H1 (cell line): Measurements from ENCODE around the gene TBC1D23. TPM values are rescaled to one million over a fixed set of nuclear protein-coding genes. Genes with fewer than 3 reads are reported as not detected.

Source experiments
- CTCF ChIA-PET: fragments of 300-600 bp; sonication (Branson Sonifier 250); formaldehyde crosslinking; loops from one replicate; lab custom pipeline; 2021; ENCODE audit not compliant: partially characterized antibody; lab: Charles Lee
- POLR2A ChIA-PET: fragments of 300-600 bp; sonication (Branson Sonifier 250); formaldehyde crosslinking; loops from one replicate; lab custom pipeline; 2021; ENCODE audit warnings: inconsistent platforms; ENCODE audit not compliant: partially characterized antibody; lab: Charles Lee
- DNase-seq, 2 experiments: peaks; one replicate each; pipeline versions ENCODE4 v3.0.0 to v3.0.0-alpha.2; 2010 to 2022; ENCODE audit warnings: low spot score in 2 of 2, low read depth in 1 of 2, mixed read lengths in 1 of 2
- FAIRE-seq: peaks from 2 replicates; lab custom pipeline; 2011; peaks lifted over from hg19 to GRCh38; lab: Jason Lieb, UNC
- H2AFZ ChIP-seq: 2 replicates; pipeline ENCODE4 v1.8.1; 2012; ENCODE audit warnings: low read length, inconsistent platforms
- H2AK5ac ChIP-seq: 2 replicates; pipeline ENCODE4 v1.6.1; 2013; ENCODE audit warnings: low read depth, low read length
- H2BK120ac ChIP-seq: replicated peaks from 2 replicates; pipeline ENCODE3; 2013; ENCODE audit warnings: low read depth, low read length, inconsistent platforms
- H2BK12ac ChIP-seq: 2 replicates; pipeline ENCODE4 v1.6.1; 2013; ENCODE audit warnings: low read depth, low read length
- H2BK15ac ChIP-seq: 2 replicates; pipeline ENCODE4 v1.6.1; 2013; ENCODE audit warnings: low read length
- H2BK20ac ChIP-seq: 2 replicates; pipeline ENCODE4 v1.6.1; 2013; ENCODE audit warnings: low read length
- H2BK5ac ChIP-seq: 2 replicates; pipeline ENCODE4 v1.6.1; 2013; ENCODE audit warnings: low read depth, low read length
- H3K14ac ChIP-seq: 2 replicates; pipeline ENCODE4 v1.6.1; 2013; ENCODE audit warnings: inconsistent platforms; ENCODE audit not compliant: insufficient read length
- H3K18ac ChIP-seq: 2 replicates; pipeline ENCODE4 v1.6.1; 2013; ENCODE audit warnings: low read length; ENCODE audit errors: extremely low read depth
- H3K23ac ChIP-seq: 2 replicates; pipeline ENCODE4 v1.6.1; 2013; ENCODE audit warnings: inconsistent platforms; ENCODE audit not compliant: insufficient read length
- H3K23me2 ChIP-seq: 2 replicates; pipeline ENCODE4 v1.6.1; 2013; ENCODE audit warnings: low read depth, low read length
- H3K27ac ChIP-seq: 2 replicates; pipeline ENCODE4 v1.6.1; 2011; ENCODE audit warnings: low read depth, low read length, inconsistent platforms
- H3K27me3 ChIP-seq, 4 experiments: replicated peaks in 1 of 4; 1 replicate in 1 of 4; 2 replicates in 3 of 4; pipeline versions ENCODE4 v1.6.1 to v1.8.1; 2011 to 2013; ENCODE audit warnings: low read length in 3 of 4, mild to moderate bottlenecking in 3 of 4, inconsistent platforms in 2 of 4, mixed read lengths in 2 of 4, moderate library complexity in 1 of 4; ENCODE audit not compliant: control insufficient read depth in 3 of 4, insufficient read depth in 3 of 4; ENCODE audit errors: extremely low read depth in 1 of 4
- H3K36me3 ChIP-seq, 4 experiments: 2 replicates each; pipeline versions ENCODE4 v1.6.1 to v1.8.1; 2011 to 2013; ENCODE audit warnings: mild to moderate bottlenecking in 4 of 4, low read length in 3 of 4, moderate library complexity in 2 of 4, control low read depth in 1 of 4, inconsistent platforms in 1 of 4; ENCODE audit not compliant: insufficient read depth in 4 of 4, control insufficient read depth in 2 of 4
- H3K4ac ChIP-seq: replicated peaks from 2 replicates; pipeline ENCODE3; 2013; ENCODE audit warnings: low read length, low read depth, mixed read lengths, inconsistent platforms; ENCODE audit not compliant: insufficient read length
- H3K4me1 ChIP-seq, 4 experiments: replicated peaks in 1 of 4; 1 replicate in 1 of 4; 2 replicates in 3 of 4; pipeline versions ENCODE4 v1.6.1 to v1.8.1; 2011 to 2013; ENCODE audit warnings: low read length in 3 of 4, inconsistent platforms in 2 of 4, mixed read lengths in 1 of 4; ENCODE audit not compliant: insufficient read depth in 4 of 4, control insufficient read depth in 3 of 4
- H3K4me2 ChIP-seq, 2 experiments: 2 replicates each; pipeline versions ENCODE4 v1.6.1 to v1.8.1; 2011 to 2013; ENCODE audit warnings: low read depth in 2 of 2, low read length in 2 of 2, control low read depth in 1 of 2, inconsistent platforms in 1 of 2, mild to moderate bottlenecking in 1 of 2; ENCODE audit not compliant: insufficient read depth in 1 of 2
- H3K4me3 ChIP-seq, 4 experiments: fragments of 200-600, 300-600 bp in 1 of 4; sonication (generic), shearing (Covaris generic), sonication (Bioruptor Twin) in 1 of 4; 2 replicates each; pipeline versions ENCODE4 v1.5.1 to v1.8.1; 2011 to 2016; ENCODE audit warnings: low read length in 4 of 4, low read depth in 3 of 4, control low read depth in 2 of 4, inconsistent platforms in 2 of 4, mild to moderate bottlenecking in 2 of 4, mixed read lengths in 1 of 4, moderate library complexity in 1 of 4; ENCODE audit not compliant: insufficient read depth in 2 of 4; ENCODE audit errors: extremely low read depth in 1 of 4
- H3K56ac ChIP-seq: replicated peaks from 2 replicates; pipeline ENCODE3; 2013; ENCODE audit warnings: low read depth, mild to moderate bottlenecking, mixed read lengths, low read length, inconsistent platforms; ENCODE audit not compliant: insufficient read length
- H3K79me1 ChIP-seq: 2 replicates; pipeline ENCODE4 v1.6.1; 2013; ENCODE audit warnings: low read depth, low read length, control low read depth
- H3K79me2 ChIP-seq, 2 experiments: 2 replicates each; pipeline versions ENCODE4 v1.6.1 to v1.8.1; 2012 to 2013; ENCODE audit warnings: low read length in 2 of 2, mild to moderate bottlenecking in 2 of 2, inconsistent platforms in 1 of 2; ENCODE audit not compliant: insufficient read depth in 2 of 2, control insufficient read depth in 1 of 2
- H3K9ac ChIP-seq, 4 experiments: replicated peaks in 1 of 4; 1 replicate in 1 of 4; 2 replicates in 3 of 4; pipeline versions ENCODE4 v1.6.1 to v1.8.1; 2011 to 2013; ENCODE audit warnings: low read depth in 3 of 4, low read length in 3 of 4, control low read depth in 2 of 4, mild to moderate bottlenecking in 2 of 4, moderate library complexity in 2 of 4, inconsistent platforms in 1 of 4; ENCODE audit errors: extremely low read depth in 1 of 4
- H3K9me3 ChIP-seq, 2 experiments: 2 replicates each; pipeline versions ENCODE4 v1.6.1 to v1.8.1; 2012 to 2013; ENCODE audit warnings: mild to moderate bottlenecking in 2 of 2, moderate library complexity in 2 of 2, control low read depth in 1 of 2, inconsistent platforms in 1 of 2, low read depth in 1 of 2, low read length in 1 of 2, mixed read lengths in 1 of 2; ENCODE audit not compliant: insufficient read depth in 2 of 2
- H4K20me1 ChIP-seq, 2 experiments: replicated peaks in 1 of 2; 2 replicates each; pipeline versions ENCODE3 to v1.8.1; 2011 to 2013; ENCODE audit warnings: inconsistent platforms in 2 of 2, low read length in 2 of 2, mild to moderate bottlenecking in 1 of 2; ENCODE audit not compliant: insufficient read depth in 2 of 2, control insufficient read depth in 1 of 2
- H4K5ac ChIP-seq: 2 replicates; pipeline ENCODE4 v1.6.1; 2013; ENCODE audit warnings: low read length, low read depth, mixed read lengths, inconsistent platforms; ENCODE audit not compliant: insufficient read length
- H4K8ac ChIP-seq: 2 replicates; pipeline ENCODE4 v1.8.0; 2013; ENCODE audit warnings: mild to moderate bottlenecking, moderate library complexity, low read length, inconsistent platforms; ENCODE audit not compliant: insufficient read depth; ENCODE audit errors: extremely low read depth
- H4K91ac ChIP-seq: replicated peaks from 2 replicates; pipeline ENCODE3; 2013; ENCODE audit warnings: low read length, mixed read lengths, inconsistent platforms; ENCODE audit not compliant: insufficient read length
- RXRA ChIP-seq: IDR thresholded peaks from 2 replicates; pipeline ENCODE4 v1.6.1; 2011; ENCODE audit warnings: low read depth, mild to moderate bottlenecking, low read length, moderate library complexity; ENCODE audit not compliant: insufficient read depth
- SUZ12 ChIP-seq: fragments of 200-600 bp; sonication (generic); IDR thresholded peaks from 2 replicates; pipeline ENCODE4 v1.6.1; 2012; ENCODE audit warnings: mild to moderate bottlenecking, inconsistent platforms, low read length, moderate library complexity, mixed read lengths
- YY1 ChIP-seq: IDR thresholded peaks from 2 replicates; pipeline ENCODE4 v1.6.1; 2011; ENCODE audit warnings: low read depth, mild to moderate bottlenecking, low read length
- WGBS, 2 experiments: shearing (Covaris generic) in 1 of 2; methylation state at CpG; one replicate each; pipeline versions ENCODE4 v1.1.6 to v1.1.7; 2013 to 2015; ENCODE audit warnings: low lambda C conversion rate in 2 of 2, mixed read lengths in 2 of 2, inconsistent platforms in 1 of 2, low coverage in 1 of 2, missing lambda C conversion rate in 1 of 2; ENCODE audit not compliant: insufficient replicate concordance in 2 of 2, insufficient coverage in 1 of 2, insufficient read length in 1 of 2; ENCODE audit errors: extremely low coverage in 1 of 2, missing lambda C conversion rate in 1 of 2; 5-methylcytosine and 5-hydroxymethylcytosine counted together
- polyA plus RNA-seq, 7 experiments: library from polyadenylated mRNA; depleted of rRNA in 3 of 7; stranded (reverse) in 5 of 7; unstranded in 2 of 7; fragments of >200 nt in 5 of 7; fragments of 200-250 nt in 2 of 7; gene quantifications; 1 replicate in 5 of 7; 2 replicates in 1 of 7; 4 replicates in 1 of 7; pipeline versions ENCODE4 v1.2.1 to v1.2.3, GENCODE V29; 2011 to 2013; ENCODE audit warnings: missing spikeins in 2 of 7, mixed read lengths in 2 of 7
- total RNA-seq: library from RNA; stranded (reverse); fragmentation: NEBNext Ultra II Directional; extraction: Animal tissue kit (Norgen Biotek cat#: 25700); gene quantifications from 2 replicates; pipeline ENCODE4 v1.2.1, GENCODE V29; 2021

Gene TBC1D23
- total and polyA plus RNA-seq, 2 of the 8 experiments (the other 6 are each of a cell fraction or from before 2014, with no cell fraction given), result 6.4 to 29.3 TPM

DNA sequence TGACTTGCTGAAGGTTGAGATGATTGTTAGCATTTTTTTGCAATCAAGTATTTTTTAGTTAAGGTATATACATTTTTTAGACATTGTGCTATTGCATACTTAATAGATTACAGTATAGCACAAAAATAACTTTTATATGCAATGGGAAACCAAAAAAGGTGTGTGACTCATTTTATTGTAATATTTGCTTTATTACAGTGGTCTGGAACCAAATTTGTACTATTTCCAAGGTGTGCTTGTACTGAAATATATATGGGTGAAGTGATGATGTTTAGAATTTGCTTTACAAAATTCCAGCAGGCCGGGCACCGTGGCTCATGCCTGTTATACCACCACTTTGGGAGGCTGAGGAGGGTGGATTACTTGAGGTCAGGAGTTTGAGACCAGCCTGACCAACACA lies 29.1 kb upstream of the TBC1D23 start:
- no peaks in the 10 kb centered on the region for H4K20me1 ChIP-seq
- no peak overlapping the region for H3K9ac ChIP-seq
- H3K4ac ChIP-seq, result no peak overlapping the region
- no peaks in the 10 kb centered on the region for H3K4me1 ChIP-seq
- H3K27me3 ChIP-seq, result no peaks in the 10 kb centered on the region
- WGBS, 2 experiments, result 89% methylated on average over 2 of the region's 2 CpGs; no CpG with 5 or more reads in 1 of the 2 experiments
- no peak overlapping the region for H3K18ac ChIP-seq
- H2BK15ac ChIP-seq, result no peak overlapping the region
- no peak overlapping the region for H4K5ac ChIP-seq
- no peaks in the 10 kb centered on the region for H3K79me1 ChIP-seq
- H2BK20ac ChIP-seq, result no peak overlapping the region
- no peak for DNase-seq
- no peak overlapping the region for H2BK12ac ChIP-seq
- no peak overlapping the region for H4K8ac ChIP-seq
- no peak overlapping the region for H3K23ac ChIP-seq
- H3K79me2 ChIP-seq, result no peaks in the 10 kb centered on the region
- TF ChIP-seq YY1 (no peak), RXRA (no peak), SUZ12 (no peak)
- H3K56ac ChIP-seq, result no peak overlapping the region
- no peaks in the 10 kb centered on the region for H3K36me3 ChIP-seq
- H2AFZ ChIP-seq, result no peak overlapping the region
- ChIA-PET CTCF (no interaction called here), POLR2A (no interaction called here)
- H3K4me3 ChIP-seq, result no peak overlapping the region
- H3K27ac ChIP-seq, result no peak overlapping the region
- no peak overlapping the region for H2BK5ac ChIP-seq
- FAIRE-seq, result no peak
- H3K4me2 ChIP-seq, result no peak overlapping the region
- no peak overlapping the region for H2AK5ac ChIP-seq
- H2BK120ac ChIP-seq, result no peak overlapping the region
- no peaks in the 10 kb centered on the region for H3K9me3 ChIP-seq
- H3K14ac ChIP-seq, result no peak overlapping the region
- H3K23me2 ChIP-seq, result no peaks in the 10 kb centered on the region
- H4K91ac ChIP-seq, result no peak overlapping the region
